GM21526 (cell line): ENCODE results near the gene STUM.

ENCODE experiments used
- ATAC-seq: cut with Tn5 transposase; IDR thresholded peaks from one replicate; pipeline ENCODE4 v1.9.1; 2021; ENCODE audit warnings: moderate library complexity; ENCODE audit not compliant: unreplicated experiment, low FRiP score

The STUM gene

DNA sequence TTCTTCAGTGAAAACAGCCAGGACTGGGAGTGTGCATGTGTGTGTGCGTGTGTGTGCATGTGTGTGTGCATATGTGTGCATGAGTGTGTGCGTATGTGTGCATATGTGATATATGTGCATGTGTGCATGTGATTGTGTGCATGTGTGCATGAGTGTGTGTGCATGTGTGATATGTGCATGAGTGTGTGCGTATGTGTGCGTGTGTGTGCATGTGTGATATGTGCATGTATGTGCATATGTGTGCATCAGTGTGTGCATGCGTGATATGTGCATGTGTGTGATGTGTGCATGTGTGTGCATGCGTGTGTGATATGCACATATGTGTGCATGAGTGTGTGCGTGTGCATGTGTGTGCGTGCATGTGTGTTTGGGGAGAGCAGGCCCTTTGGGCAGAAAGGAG, 100.7 kb downstream of the STUM start:
- ATAC-seq, result no peak

GRCh38 chr1:226649780-226650179, 101.2 kb downstream of the STUM start:
- ATAC-seq, result no peak

DNA sequence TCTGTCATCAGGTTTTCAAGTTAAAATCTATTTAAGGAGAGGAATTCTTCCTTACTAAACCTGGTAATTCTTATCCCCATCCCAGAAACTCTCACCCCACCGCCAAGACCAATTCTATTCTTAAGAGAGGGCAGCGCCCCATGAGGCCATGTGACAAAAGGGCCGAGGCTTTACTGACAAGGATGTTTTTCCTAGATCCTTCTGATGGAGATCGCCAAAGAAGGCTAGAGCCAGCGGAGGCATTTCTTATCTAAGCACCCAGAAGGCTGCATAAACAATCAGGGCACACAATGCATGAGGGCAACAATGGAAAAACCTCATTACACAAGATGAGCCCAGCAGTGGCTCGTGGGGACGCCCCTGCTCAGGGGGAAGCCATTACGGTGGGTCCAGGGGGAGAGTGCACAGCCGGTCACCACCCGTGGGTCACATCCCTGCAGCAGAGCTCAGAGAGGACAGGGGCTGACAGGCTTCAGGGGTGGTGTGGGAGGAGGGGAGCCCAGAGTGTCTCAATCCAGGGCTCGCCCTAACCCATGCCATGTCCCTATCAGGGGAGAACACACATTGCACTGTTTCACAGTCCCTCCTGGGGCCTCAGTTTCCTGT, 101.8 kb downstream of the STUM start:
- no peak for ATAC-seq

GRCh38 chr1:226651041-226651731, 102.6 kb downstream of the STUM start:
- ATAC-seq, result no peak

DNA sequence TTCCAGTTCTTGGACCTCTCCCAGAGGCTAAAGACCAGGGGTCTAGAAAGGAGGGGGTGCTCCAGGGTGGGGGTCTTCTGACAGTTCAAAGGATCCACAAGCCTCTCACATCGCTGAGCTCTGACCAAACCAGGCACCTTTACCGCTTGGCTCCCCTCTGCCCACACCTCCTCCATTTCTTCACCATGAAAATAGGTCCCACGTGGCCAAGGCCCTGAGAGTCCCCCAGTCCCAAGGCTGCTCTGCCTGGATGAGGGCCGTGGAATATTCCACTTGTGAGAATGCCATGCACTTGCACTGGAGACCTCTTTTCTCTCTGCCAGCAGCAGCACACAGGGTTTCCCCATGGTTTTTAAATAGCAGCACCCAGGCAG, 103.2 kb downstream of the STUM start:
- no peak for ATAC-seq

DNA sequence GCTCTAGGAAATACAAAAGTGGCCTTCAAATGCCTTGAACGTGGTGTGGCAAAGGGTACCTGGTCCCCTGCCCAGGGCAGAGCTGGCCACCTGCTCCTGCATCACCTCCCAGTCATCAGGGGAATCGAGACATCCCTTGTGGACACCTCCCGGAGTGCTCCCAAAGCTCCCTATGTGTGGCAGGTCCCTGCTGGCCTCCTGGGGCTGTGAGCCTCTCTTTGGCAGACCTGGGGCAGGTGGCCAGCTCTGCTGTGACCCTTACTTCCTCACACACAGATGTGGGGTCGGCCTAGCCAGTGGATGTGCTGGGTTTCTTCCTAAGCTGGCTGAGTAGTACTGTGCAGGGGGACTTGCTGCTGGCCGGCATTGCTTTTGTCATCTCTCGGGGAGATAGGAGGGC, 104.0 kb downstream of the STUM start:
- no peak for ATAC-seq

GRCh38 chr1:226653311-226653921, 104.9 kb downstream of the STUM start:
- no peak for ATAC-seq

GRCh38 chr1:226654046-226654667, 105.6 kb downstream of the STUM start:
- no peak for ATAC-seq

GRCh38 chr1:226654668-226655055, 106.1 kb downstream of the STUM start:
- no peak for ATAC-seq

DNA sequence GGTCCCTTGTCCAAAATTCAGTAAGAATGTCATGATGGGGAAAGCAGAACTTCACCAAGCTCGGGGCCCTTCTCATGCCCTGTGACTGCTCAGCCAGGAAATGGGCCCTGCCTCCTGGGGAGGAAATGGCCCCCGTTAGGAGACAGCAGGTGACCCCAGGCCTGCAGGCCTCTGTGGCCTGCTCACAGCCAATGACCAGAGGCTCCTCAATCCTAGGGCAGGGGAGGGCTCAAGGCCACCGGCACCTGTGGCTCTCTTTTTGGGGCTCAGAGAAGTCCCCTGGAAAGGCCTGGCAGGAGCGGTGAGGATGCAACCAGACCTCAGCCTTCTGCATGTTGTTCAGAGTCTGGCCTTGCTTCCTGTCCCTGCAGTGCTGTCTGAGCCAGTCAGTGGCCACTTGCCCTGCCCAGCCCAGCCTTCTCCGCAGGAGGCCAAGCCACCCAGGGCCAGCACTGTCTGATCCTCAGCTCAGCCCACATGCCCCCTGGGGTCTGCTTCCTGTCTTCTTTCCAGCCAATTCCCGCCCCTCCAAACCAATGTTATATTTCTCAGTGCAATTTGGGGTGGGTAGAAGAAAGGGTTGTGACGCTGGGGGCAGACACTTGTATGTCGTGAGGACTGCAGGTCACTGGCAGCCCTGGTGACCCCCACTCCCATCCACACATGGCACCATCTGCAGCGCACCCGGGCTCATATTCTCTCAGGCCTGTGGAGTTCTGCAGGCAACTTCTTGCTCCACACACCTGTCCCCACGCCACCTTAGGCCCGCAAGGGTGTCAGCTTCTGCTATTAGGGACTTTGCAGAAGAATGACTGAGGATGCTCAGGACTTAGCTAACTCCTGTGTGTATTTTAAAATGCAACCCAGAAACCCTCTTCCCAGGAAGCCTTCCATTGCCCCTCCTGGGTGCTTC, 106.9 kb downstream of the STUM start:
- ATAC-seq, result no peak

- no peak for ATAC-seq
Measured at GRCh38 chr1:226656201-226656600, 107.6 kb downstream of the STUM start.

- ATAC-seq, result no peak
Measured at GRCh38 chr1:226656601-226657277, 108.2 kb downstream of the STUM start.

GRCh38 chr1:226657895-226658545, 109.5 kb downstream of the STUM start:
- ATAC-seq, result no peak

GRCh38 chr1:226658546-226659125, 110.1 kb downstream of the STUM start:
- ATAC-seq, result no peak
